Measurements from ENCODE around the gene UCHL1. TPM values are rescaled to one million over a fixed set of nuclear protein-coding genes. Genes with fewer than 3 reads are reported as not detected.

The UCHL1 gene
- polyA plus RNA-seq, 1 donor from 2014 or later = 5,099 TPM

GRCh38 chr4:41281038-41281634, 24.4 kb downstream of the UCHL1 start:
- Histone ChIP-seq H3K9me2 (ENCODE audit: insufficient read depth, low read length) (no peaks in the 10 kb centered on the region), H3K4me3 (ENCODE audit: low read length) (no peak overlapping the region), H3K4me2 (ENCODE audit: low read length) (no peak overlapping the region), H3F3A (ENCODE audit: insufficient read depth, low read length, poor library complexity, severe bottlenecking) (no peaks in the 10 kb centered on the region), H2AFZ (ENCODE audit: low read depth, low read length) (no peak overlapping the region), H3K27me3 (ENCODE audit: insufficient read depth, low read depth, low read length) (no peaks in the 10 kb centered on the region), H3K36me3 (ENCODE audit: insufficient read depth, low read length) (no peaks in the 10 kb centered on the region), H4K20me1 (ENCODE audit: insufficient read depth) (no peaks in the 10 kb centered on the region), H3K9me3 (ENCODE audit: low read length) (no peaks in the 10 kb centered on the region), H3K27ac (ENCODE audit: low read length) (no peak overlapping the region), H3K79me2 (replicated peaks; ENCODE audit: insufficient read depth, low read length) (no peaks in the 10 kb centered on the region), H3K9ac (ENCODE audit: low read length) (no peak overlapping the region)
- TF ChIP-seq MXI1 (conservative IDR thresholded peaks at IDR 0.05; ENCODE audit: poor library complexity, severe bottlenecking) = no peak
- no peak for TF ChIP-seq EZH2 (IDR thresholded peaks at IDR 0.05; ENCODE audit: borderline replicate concordance, insufficient read depth, low read length, poor library complexity, severe bottlenecking)
- peak; percentile 99 for TF ChIP-seq RAD21 (conservative IDR thresholded peaks at IDR 0.05)
- TF ChIP-seq SMC3 (conservative IDR thresholded peaks at IDR 0.05; ENCODE audit: poor library complexity) = peak; percentile 99
- TF ChIP-seq CTCF (IDR thresholded peaks at IDR 0.05; ENCODE audit: poor library complexity, severe bottlenecking) = peak; percentile 98

- Histone ChIP-seq H3K36me3 (ENCODE audit: insufficient read depth, low read length) (no peaks in the 10 kb centered on the region), H3K27me3 (ENCODE audit: insufficient read depth, low read depth, low read length) (no peaks in the 10 kb centered on the region), H2AFZ (ENCODE audit: low read depth, low read length) (no peak overlapping the region), H3K9me2 (ENCODE audit: insufficient read depth, low read length) (no peaks in the 10 kb centered on the region), H3K9ac (ENCODE audit: low read length) (no peak overlapping the region), H3K4me3 (ENCODE audit: low read length) (no peak overlapping the region), H3K4me2 (ENCODE audit: low read length) (no peak overlapping the region), H3K9me3 (ENCODE audit: low read length) (no peaks in the 10 kb centered on the region), H3K27ac (ENCODE audit: low read length) (no peak overlapping the region), H3F3A (ENCODE audit: insufficient read depth, low read length, poor library complexity, severe bottlenecking) (no peaks in the 10 kb centered on the region), H4K20me1 (ENCODE audit: insufficient read depth) (no peaks in the 10 kb centered on the region), H3K79me2 (replicated peaks; ENCODE audit: insufficient read depth, low read length) (no peaks in the 10 kb centered on the region)
- TF ChIP-seq EZH2 (IDR thresholded peaks at IDR 0.05; ENCODE audit: borderline replicate concordance, insufficient read depth, low read length, poor library complexity, severe bottlenecking) (no peak), EP300 (conservative IDR thresholded peaks at IDR 0.05; ENCODE audit: poor library complexity, severe bottlenecking) (no peak), TAF1 (IDR thresholded peaks at IDR 0.05; ENCODE audit: low read depth) (no peak), CTCF (IDR thresholded peaks at IDR 0.05; ENCODE audit: poor library complexity, severe bottlenecking) (no peak), MXI1 (conservative IDR thresholded peaks at IDR 0.05; ENCODE audit: poor library complexity, severe bottlenecking) (no peak), SMC3 (conservative IDR thresholded peaks at IDR 0.05; ENCODE audit: poor library complexity) (no peak), REST (IDR thresholded peaks at IDR 0.05; ENCODE audit: borderline replicate concordance) (no peak), POLR2AphosphoS5 (IDR thresholded peaks at IDR 0.05) (no peak), RAD21 (conservative IDR thresholded peaks at IDR 0.05) (no peak)
These were observed 25.6 kb downstream of the UCHL1 start for GRCh38 chr4:41282366-41282765.
